ENCODE measurements around the gene TMEM186. TPM values are rescaled to one million over a fixed set of nuclear protein-coding genes. Genes with fewer than 3 reads are reported as not detected.
A peak's percentile ranks its signal among the peaks of the same experiment; 100 is the strongest.

Gene TMEM186
- total and polyA plus RNA-seq, 8 donors = 2.7 to 9.3 (median 4.4) TPM

DNA sequence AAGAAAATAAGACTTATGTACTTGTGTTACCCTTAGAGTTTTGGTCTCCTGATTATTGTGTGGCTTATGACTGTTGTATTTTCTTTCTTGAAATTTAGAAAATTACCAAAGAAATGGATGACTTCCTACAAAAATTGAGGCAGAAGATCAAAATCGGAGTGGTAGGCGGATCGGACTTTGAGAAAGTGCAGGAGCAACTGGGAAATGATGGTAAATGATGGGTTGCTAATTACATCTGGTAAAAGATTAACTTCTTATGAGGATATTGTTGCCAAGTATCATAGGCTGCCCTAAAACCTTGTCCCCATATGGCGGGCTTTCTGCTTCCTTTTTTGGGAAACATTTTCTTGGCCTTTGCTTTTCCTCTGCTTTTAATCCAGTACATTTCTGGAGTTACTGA is 4.3 kb upstream of the TMEM186 start:
- 41% methylated on average over 4 of the region's 4 CpGs for WGBS, 2 donors
- FAIRE-seq = no peak
- intact Hi-C loops (cut with DNase I) = no loop called here

DNA sequence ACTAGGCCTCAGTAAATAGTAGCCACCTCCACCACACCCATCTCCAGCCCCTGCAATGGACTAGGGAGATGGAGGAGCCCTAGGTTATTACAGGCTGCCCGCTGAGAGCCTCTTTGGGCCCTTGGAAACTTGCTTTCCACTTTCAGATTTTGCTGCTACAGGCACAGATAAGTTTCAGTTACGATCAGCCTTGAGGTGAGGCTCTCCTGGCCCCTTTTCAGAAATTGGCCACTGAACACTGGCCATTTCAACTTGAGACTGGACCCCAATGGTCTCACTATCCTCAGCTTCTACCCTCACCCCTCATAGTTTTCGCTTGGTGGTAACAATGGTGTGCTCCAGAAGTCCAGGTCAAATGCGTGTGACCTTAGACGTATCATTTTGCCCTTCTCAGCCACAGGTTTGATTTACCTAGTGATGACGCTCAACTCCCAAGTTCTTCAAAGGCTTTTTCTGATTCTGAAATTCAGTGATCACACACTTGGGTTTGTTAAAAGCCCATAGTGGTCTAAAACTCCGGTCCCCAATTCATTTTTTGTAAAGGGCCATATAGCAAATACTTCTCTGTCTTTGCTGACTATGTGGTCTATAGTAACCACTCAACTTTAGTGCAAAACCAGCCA is 1.2 kb upstream of the TMEM186 start:
- Histone ChIP-seq H3K36me3 (peaks cover 0 to 22% (median 9%) of the 10 kb centered on the region in 3 donors), H3K27me3 (no peaks in the 10 kb centered on the region), H3K4me1 (peaks cover 18 to 38% (median 21%) of the 10 kb centered on the region in 3 donors), H3K9me3 (no peaks in the 10 kb centered on the region), H3K4me3 (peak overlapping the region; percentile 91 to 99 (median 96)), H3K27ac (peak overlapping the region in 3 of 4 donors; percentile 80 to 85 (median 80))
- WGBS, 2 donors = 28 to 37% methylated on average over 7 of the region's 7 CpGs
- no peak for DNase-seq
- intact Hi-C loops (cut with DNase I) = no loop called here
- no peak for FAIRE-seq
- TF ChIP-seq, protein P1, sequence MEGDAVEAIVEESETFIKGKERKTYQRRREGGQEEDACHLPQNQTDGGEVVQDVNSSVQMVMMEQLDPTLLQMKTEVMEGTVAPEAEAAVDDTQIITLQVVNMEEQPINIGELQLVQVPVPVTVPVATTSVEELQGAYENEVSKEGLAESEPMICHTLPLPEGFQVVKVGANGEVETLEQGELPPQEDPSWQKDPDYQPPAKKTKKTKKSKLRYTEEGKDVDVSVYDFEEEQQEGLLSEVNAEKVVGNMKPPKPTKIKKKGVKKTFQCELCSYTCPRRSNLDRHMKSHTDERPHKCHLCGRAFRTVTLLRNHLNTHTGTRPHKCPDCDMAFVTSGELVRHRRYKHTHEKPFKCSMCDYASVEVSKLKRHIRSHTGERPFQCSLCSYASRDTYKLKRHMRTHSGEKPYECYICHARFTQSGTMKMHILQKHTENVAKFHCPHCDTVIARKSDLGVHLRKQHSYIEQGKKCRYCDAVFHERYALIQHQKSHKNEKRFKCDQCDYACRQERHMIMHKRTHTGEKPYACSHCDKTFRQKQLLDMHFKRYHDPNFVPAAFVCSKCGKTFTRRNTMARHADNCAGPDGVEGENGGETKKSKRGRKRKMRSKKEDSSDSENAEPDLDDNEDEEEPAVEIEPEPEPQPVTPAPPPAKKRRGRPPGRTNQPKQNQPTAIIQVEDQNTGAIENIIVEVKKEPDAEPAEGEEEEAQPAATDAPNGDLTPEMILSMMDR (IDR thresholded peaks at IDR 0.05) = no peak
- ATAC-seq = peak; percentile 2 to 8 (median 4)

More for the DNA sequence above, 4.3 kb upstream of the TMEM186 start:
- Histone ChIP-seq H3K27me3 (no peaks in the 10 kb centered on the region), H3K36me3 (peaks cover 0 to 46% (median 26%) of the 10 kb centered on the region in 3 donors), H3K9me3 (no peaks in the 10 kb centered on the region), H3K27ac (peak overlapping the region in 1 of 4 donors; percentile 38), H3K4me1 (peaks cover 11 to 29% (median 21%) of the 10 kb centered on the region in 3 donors), H3K4me3 (no peak overlapping the region)
- ATAC-seq (no peak), DNase-seq (no peak)
- TF ChIP-seq, protein P1 (IDR thresholded peaks at IDR 0.05) = no peak

DNA sequence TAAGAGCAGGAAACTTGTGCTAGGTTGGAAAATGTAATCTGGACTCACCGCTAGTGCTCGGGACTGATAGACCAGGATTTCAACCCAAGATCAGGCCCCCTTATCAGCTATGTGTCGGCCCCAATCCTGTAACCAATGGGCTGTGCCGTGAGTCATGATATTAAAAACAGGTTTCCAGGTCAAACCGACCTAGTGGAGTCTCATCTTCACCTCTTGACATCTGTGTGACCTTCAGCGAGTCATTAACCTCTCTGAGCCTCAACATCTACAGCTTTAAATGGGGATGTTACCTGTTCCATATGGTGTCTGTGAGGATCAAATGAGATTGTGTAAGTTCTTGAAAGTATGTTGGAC is 712 bp upstream of the TMEM186 start:
- Histone ChIP-seq H3K27ac (peak overlapping the region; percentile 73 to 85 (median 80)), H3K4me1 (peaks cover 18 to 38% (median 21%) of the 10 kb centered on the region in 3 donors), H3K4me3 (peak overlapping the region; percentile 91 to 99 (median 96)), H3K27me3 (no peaks in the 10 kb centered on the region), H3K36me3 (peaks cover 0 to 17% (median 4%) of the 10 kb centered on the region in 3 donors), H3K9me3 (no peaks in the 10 kb centered on the region)
- TF ChIP-seq, protein P1 (IDR thresholded peaks at IDR 0.05) = no peak
- WGBS, 2 donors = 0% methylated on average over 6 of the region's 6 CpGs
- FAIRE-seq = no peak
- no peak for DNase-seq
- peak; percentile 4 to 17 (median 13) for ATAC-seq
- intact Hi-C loops (cut with DNase I) = no loop called here

DNA sequence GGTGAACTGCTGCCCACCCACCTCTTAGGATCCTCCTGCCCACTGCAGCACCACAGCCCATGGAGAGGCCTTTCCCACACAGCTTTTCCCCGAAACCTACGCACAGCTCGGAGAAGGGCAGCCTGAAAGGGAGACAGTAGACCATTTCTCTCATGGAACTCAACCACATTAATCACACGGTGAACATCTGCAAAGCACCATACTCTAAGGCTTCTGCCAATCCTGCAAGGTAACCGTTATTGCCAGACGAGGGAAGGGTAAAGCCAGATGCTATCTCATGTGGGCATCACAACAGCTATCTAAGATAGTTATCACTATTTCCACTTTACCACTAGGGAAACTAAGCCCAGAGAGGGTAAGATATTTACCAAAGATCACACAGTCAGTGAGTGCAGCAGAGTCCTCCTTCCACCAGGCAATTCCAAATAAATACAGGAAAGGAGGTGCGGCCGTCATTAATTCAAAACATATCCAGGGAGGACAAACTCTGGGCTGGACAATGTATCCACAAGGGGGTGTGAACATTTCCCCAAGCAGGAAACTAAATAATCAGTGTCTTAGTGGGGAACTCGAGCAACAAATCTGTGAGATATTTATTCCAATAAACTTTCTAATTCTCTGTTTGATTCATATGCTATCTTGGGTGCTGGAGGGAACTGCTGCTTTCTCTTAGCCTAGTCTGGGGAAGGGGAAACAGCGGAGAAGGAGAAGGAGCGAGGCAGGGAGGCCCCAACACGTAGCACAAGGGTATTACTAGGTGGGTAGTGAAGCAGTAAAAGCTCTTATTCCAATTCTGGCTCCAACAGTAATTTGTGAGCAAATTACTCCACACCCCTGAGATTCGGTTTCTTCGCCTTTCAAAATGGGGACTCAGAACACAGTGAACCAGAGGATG is 723 bp downstream of the TMEM186 start:
- peak overlapping the region; percentile 91 to 99 (median 96) for H3K4me3 ChIP-seq
- no peaks in the 10 kb centered on the region for H3K27me3 ChIP-seq
- WGBS, 2 donors = 31% methylated on average over 14 of the region's 14 CpGs
- no peaks in the 10 kb centered on the region for H3K9me3 ChIP-seq
- H3K36me3 ChIP-seq = peaks cover 0 to 3% (median 0%) of the 10 kb centered on the region in 3 donors
- intact Hi-C loops (cut with DNase I) = no loop called here
- peaks cover 18 to 37% (median 19%) of the 10 kb centered on the region in 3 donors for H3K4me1 ChIP-seq
- peak overlapping the region in 2 of 4 donors; percentile 1 to 34 for H3K27ac ChIP-seq
- TF ChIP-seq, protein P1 (IDR thresholded peaks at IDR 0.05) = no peak
- DNase-seq (no peak), ATAC-seq (no peak), FAIRE-seq (no peak)

All from pancreas (tissue), 10 donors.